Gastrocnemius medialis (tissue), 4 donors: ENCODE data around the gene CCDC92B. TPM values are rescaled to one million over a fixed set of nuclear protein-coding genes. Genes with fewer than 3 reads are reported as not detected.
A peak's percentile ranks its signal among the peaks of the same experiment; 100 is the strongest.

Experiments
- ATAC-seq, 2 donors: fragments of 150-250 bp; one replicate each; pipeline ENCODE4 v1.9.1; 2016
- DNase-seq, 2 donors: peaks; one replicate each; pipeline ENCODE4 v3.0.0-alpha.2; 2019
- H3K27ac ChIP-seq, 4 donors: fragments of 200-600 bp; sonication (generic); 1 replicate in 1 of 4; 2 replicates in 3 of 4; pipeline ENCODE4 v1.5.1; 2016 to 2018; ENCODE audit warnings: mild to moderate bottlenecking in 2 of 4, moderate library complexity in 1 of 4
- H3K27me3 ChIP-seq, 3 donors: fragments of 200-600 bp; sonication (generic) in 2 of 3; 1 replicate in 1 of 3; 2 replicates in 2 of 3; pipeline versions ENCODE4 v1.5.1 to v1.6.0; 2016 to 2019; ENCODE audit warnings: mild to moderate bottlenecking in 1 of 3, moderate library complexity in 1 of 3
- H3K36me3 ChIP-seq, 2 donors: fragments of 200-600 bp; sonication (generic) in 1 of 2; one replicate each; pipeline ENCODE4 v1.5.1; 2017 to 2018
- H3K4me1 ChIP-seq, 2 donors: fragments of 200-600 bp; sonication (generic) in 1 of 2; one replicate each; pipeline ENCODE4 v1.5.1; 2016 to 2017; ENCODE audit warnings: mild to moderate bottlenecking in 2 of 2
- H3K4me3 ChIP-seq, 4 donors: fragments of 200-600 bp; sonication (generic) in 3 of 4; 1 replicate in 1 of 4; 2 replicates in 3 of 4; pipeline ENCODE4 v1.5.1; 2016 to 2019; ENCODE audit warnings: mild to moderate bottlenecking in 2 of 4
- H3K9me3 ChIP-seq, 3 donors: fragments of 200-600 bp; sonication (generic) in 2 of 3; 1 replicate in 1 of 3; 2 replicates in 2 of 3; pipeline ENCODE4 v1.5.1; 2016 to 2019
- POLR2A ChIP-seq, 2 donors: fragments of 450-650 bp; IDR thresholded peaks; one replicate each; pipeline ENCODE4 v1.6.1; 2017; ENCODE audit warnings: antibody characterized with exemption in 2 of 2, mild to moderate bottlenecking in 2 of 2, moderate library complexity in 2 of 2
- in situ Hi-C, 4 donors: fragments of 200-750 bp; cut with MboI; loops; one replicate each; pipeline versions ENCODE4 v1.15.0 to v1.8.0; 2017; ENCODE audit warnings: low sequenced_read_pairs in 4 of 4
- intact Hi-C: fragments of 100-400 bp; cut with DNase I; formaldehyde crosslinking; loops from one replicate; pipeline ENCODE4 v1.15.1; 2023; ENCODE audit warnings: low total_unique reads
- total RNA-seq, 4 donors: library from RNA; depleted of rRNA; stranded (reverse); fragments of >200 nt; gene quantifications; one replicate each; pipeline versions ENCODE4 v1.1.0 to v1.2.3, GENCODE V29; 2016
- TF ChIP-seq, protein P1 (sequence below), 5 experiments: fragments of 450-650 bp in 3 of 5; fragments of 200-600 bp in 2 of 5; sonication (generic) in 2 of 5; IDR thresholded peaks in 4 of 5; conservative IDR thresholded peaks in 1 of 5; 1 replicate in 4 of 5; 2 replicates in 1 of 5; pipeline ENCODE4 v1.5.1; 2016 to 2019; ENCODE audit warnings: antibody characterized with exemption in 5 of 5, mild to moderate bottlenecking in 3 of 5, moderate library complexity in 3 of 5

CCDC92B gene
- total RNA-seq, 4 donors from 2014 or later: not detected

DNA sequence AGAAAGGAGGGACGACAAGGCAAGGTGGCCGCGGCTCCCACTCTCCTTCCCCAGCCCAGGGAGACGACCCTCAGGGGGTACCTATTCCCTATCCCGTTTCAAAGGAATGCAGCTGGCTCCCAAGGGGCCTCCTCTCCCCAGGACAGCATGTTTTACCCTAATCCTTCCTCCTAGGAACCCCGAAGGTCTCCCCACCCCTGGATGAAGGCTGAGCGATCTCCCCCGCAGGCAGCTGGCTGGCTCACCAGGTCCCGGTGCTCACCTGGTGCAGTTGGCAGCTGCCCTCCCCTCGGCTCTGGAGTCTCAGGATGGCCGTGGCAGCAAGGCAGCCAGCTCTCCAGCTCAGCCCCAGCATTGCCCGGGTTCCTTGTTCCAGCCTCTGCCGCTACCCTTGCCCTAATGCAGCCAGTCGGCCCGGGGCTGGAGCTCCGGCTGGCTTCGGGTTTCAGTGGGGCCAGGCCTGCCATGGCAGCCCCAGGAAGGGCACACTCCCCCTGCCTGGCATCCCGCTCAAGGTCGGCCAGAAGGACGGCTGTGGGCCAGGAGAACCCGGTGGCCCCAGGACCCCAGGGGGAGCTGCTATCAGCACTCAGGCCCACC is 42.4 kb downstream of the CCDC92B start:
- TF ChIP-seq, protein P1, sequence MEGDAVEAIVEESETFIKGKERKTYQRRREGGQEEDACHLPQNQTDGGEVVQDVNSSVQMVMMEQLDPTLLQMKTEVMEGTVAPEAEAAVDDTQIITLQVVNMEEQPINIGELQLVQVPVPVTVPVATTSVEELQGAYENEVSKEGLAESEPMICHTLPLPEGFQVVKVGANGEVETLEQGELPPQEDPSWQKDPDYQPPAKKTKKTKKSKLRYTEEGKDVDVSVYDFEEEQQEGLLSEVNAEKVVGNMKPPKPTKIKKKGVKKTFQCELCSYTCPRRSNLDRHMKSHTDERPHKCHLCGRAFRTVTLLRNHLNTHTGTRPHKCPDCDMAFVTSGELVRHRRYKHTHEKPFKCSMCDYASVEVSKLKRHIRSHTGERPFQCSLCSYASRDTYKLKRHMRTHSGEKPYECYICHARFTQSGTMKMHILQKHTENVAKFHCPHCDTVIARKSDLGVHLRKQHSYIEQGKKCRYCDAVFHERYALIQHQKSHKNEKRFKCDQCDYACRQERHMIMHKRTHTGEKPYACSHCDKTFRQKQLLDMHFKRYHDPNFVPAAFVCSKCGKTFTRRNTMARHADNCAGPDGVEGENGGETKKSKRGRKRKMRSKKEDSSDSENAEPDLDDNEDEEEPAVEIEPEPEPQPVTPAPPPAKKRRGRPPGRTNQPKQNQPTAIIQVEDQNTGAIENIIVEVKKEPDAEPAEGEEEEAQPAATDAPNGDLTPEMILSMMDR (IDR thresholded peaks at IDR 0.05 in 4 of 5, conservative IDR thresholded peaks at IDR 0.05 in 1 of 5): no peak
- no peak for TF ChIP-seq POLR2A (IDR thresholded peaks at IDR 0.05)
- no peaks in the 10 kb centered on the region for H3K27me3 ChIP-seq
- H3K27ac ChIP-seq: peak overlapping the region; percentile 91 to 98 (median 96)
- peaks cover 47 to 63% of the 10 kb centered on the region in 2 donors for H3K4me1 ChIP-seq
- H3K4me3 ChIP-seq: peak overlapping the region; percentile 51 to 84 (median 68)
- DNase-seq: peak in 1 of 2 donors; percentile 76
- H3K36me3 ChIP-seq: peaks cover 0 to 15% of the 10 kb centered on the region in 2 donors
- intact Hi-C loops (loop anchor here (1.0 to 5.0 kb wide), 3 partner anchors 113 to 325 kb away; partner anchors contain the start of gene METTL16), in situ Hi-C loops (loop anchor here in 1 of 4 donors (25.0 kb wide), 1 partner anchor 295 kb away; the partner anchor contains the start of gene MNT)
- no peaks in the 10 kb centered on the region for H3K9me3 ChIP-seq
- peak; percentile 1 to 16 for ATAC-seq

DNA sequence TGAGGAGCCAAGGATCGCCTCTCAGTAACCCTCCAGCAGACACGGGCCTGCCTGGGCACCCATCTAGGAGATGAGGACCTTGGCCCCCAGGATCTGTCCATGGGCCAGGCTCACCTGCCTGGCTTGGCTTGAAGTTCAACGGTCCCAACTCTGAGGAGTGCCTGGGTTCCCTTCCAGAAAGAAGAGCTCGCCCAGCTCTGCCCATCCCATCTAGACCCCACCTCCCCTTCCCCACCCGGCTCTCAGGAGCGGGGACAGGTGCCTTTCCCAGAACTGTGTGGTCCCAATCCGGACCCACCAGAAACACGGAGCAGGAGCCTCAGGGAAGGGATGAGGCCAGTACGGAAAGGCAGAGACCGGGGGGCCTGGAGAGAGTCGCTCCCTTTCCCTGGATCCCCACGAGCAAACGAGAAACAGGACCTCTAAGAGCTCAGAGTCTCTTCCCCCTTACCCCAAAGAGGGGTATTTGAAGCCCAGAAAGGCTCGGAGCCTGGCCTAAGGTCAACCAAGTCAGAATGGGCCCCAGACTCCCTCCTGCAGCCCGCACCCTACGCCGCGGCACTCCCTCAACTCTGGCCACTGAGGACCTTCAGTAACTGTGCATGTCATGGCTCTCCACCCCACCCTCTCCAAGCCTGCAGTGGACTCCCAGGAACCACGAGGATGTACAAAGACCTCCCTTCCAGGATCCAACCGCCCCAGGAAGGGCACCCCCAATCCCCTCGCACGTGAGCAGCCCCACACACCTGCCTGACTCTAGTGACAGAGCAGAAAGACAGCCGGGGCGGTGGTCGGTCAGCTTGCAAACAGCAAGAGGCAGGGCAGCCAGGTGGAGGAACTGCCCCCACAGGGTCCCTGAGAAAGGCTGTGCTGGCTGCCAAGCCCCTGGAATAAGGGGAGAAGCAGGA is 43.3 kb downstream of the CCDC92B start:
- ATAC-seq: no peak
- peak in 1 of 2 donors; percentile 38 for DNase-seq
- Histone ChIP-seq H3K27ac (peak overlapping the region; percentile 91 to 98 (median 96)), H3K9me3 (no peaks in the 10 kb centered on the region), H3K36me3 (peaks cover 0 to 24% of the 10 kb centered on the region in 2 donors), H3K4me1 (peaks cover 47 to 61% of the 10 kb centered on the region in 2 donors), H3K4me3 (peak overlapping the region in 3 of 4 donors; percentile 51 to 84 (median 70)), H3K27me3 (no peaks in the 10 kb centered on the region)
- intact Hi-C loops (loop anchor here (5.0 kb wide), 2 partner anchors 194 to 324 kb away; partner anchors contain the start of gene METTL16), in situ Hi-C loops (loop anchor here in 1 of 4 donors (25.0 kb wide), 1 partner anchor 294 kb away; the partner anchor contains the start of gene MNT)
- TF ChIP-seq, protein P1 (IDR thresholded peaks at IDR 0.05 in 4 of 5, conservative IDR thresholded peaks at IDR 0.05 in 1 of 5): no peak
- TF ChIP-seq POLR2A (IDR thresholded peaks at IDR 0.05): no peak

DNA sequence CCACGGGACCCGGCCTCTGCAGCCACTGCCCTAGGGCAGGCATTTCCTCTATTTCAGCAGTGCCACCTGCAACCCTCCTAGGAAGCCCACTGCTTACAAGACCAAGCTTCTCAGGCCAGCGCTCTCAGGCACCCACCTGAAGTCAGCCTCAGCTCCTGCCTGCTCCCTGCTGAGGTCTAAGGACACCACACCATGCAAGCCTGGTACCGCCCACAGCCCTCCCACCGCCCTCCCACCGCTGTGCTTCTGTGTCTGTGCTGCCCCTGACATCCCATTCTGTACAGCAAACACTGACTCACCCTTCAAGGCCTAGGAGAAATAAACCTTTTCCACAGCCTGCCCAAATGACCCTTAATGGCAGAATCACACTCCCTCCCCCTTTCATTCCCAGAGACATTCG is 44.2 kb downstream of the CCDC92B start:
- in situ Hi-C loops (loop anchor here in 1 of 4 donors (25.0 kb wide), 1 partner anchor 293 kb away; the partner anchor contains the start of gene MNT), intact Hi-C loops (loop anchor here (5.0 kb wide), 2 partner anchors 193 to 323 kb away; partner anchors contain the start of gene METTL16)
- peaks cover 45 to 58% of the 10 kb centered on the region in 2 donors for H3K4me1 ChIP-seq
- no peaks in the 10 kb centered on the region for H3K27me3 ChIP-seq
- peaks cover 0 to 32% of the 10 kb centered on the region in 2 donors for H3K36me3 ChIP-seq
- peak in 1 of 2 donors; percentile 18 for DNase-seq
- H3K9me3 ChIP-seq: no peaks in the 10 kb centered on the region
- no peak overlapping the region for H3K4me3 ChIP-seq
- ATAC-seq: no peak
- H3K27ac ChIP-seq: peak overlapping the region; percentile 91 to 98 (median 96)
- TF ChIP-seq POLR2A (IDR thresholded peaks at IDR 0.05): no peak
- TF ChIP-seq, protein P1 (IDR thresholded peaks at IDR 0.05 in 4 of 5, conservative IDR thresholded peaks at IDR 0.05 in 1 of 5): no peak

DNA sequence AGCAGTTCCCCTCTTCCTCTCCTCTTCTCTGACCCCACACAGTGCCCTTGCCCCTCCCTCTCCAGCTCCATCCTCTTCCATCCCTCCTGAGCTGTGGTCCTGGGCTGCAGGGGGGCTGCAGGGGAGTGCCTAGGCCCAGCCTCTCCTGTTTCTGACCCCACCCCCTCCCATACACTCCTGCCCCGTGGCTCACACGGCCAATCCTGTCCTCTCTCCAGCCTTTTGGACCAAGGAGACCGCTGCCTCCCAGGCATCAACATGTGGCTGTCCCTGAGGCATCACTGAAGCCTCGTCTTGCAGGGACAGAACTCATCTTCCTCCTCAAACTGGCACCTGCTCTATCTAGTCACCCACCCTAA is 44.6 kb downstream of the CCDC92B start:
- no peak for DNase-seq
- H3K36me3 ChIP-seq: peaks cover 0 to 36% of the 10 kb centered on the region in 2 donors
- intact Hi-C loops: loop anchor here (5.0 kb wide), 2 partner anchors 193 to 323 kb away; partner anchors contain the start of gene METTL16

More for the DNA sequence above, 44.6 kb downstream of the CCDC92B start:
- Histone ChIP-seq H3K9me3 (no peaks in the 10 kb centered on the region), H3K27me3 (no peaks in the 10 kb centered on the region), H3K4me3 (no peak overlapping the region), H3K4me1 (peaks cover 42 to 54% of the 10 kb centered on the region in 2 donors), H3K27ac (peak overlapping the region; percentile 42 to 98 (median 96))
- in situ Hi-C loops: loop anchor here in 1 of 4 donors (25.0 kb wide), 1 partner anchor 293 kb away; the partner anchor contains the start of gene MNT
- TF ChIP-seq, protein P1 (IDR thresholded peaks at IDR 0.05 in 4 of 5, conservative IDR thresholded peaks at IDR 0.05 in 1 of 5): no peak
- no peak for TF ChIP-seq POLR2A (IDR thresholded peaks at IDR 0.05)
- ATAC-seq: no peak
